Measurements from ENCODE around the gene GPX6.

The GPX6 gene, protein sequence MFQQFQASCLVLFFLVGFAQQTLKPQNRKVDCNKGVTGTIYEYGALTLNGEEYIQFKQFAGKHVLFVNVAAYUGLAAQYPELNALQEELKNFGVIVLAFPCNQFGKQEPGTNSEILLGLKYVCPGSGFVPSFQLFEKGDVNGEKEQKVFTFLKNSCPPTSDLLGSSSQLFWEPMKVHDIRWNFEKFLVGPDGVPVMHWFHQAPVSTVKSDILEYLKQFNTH

GRCh38 chr6:28515676-28516075 is at the start of gene GPX6:
Gene GPX6 (minus strand): TSS chr6:28515793. CDS start chr6:28515743, 50 bp downstream.
- TF ChIP-seq YY1 (IDR thresholded peaks at IDR 0.05; ENCODE audit: low read depth), result no peak
- no peak for TF ChIP-seq REST (IDR thresholded peaks at IDR 0.05; ENCODE audit: low read depth)
- no peak for TF ChIP-seq TEAD4 (IDR thresholded peaks at IDR 0.05)
- TF ChIP-seq ZBTB7A (IDR thresholded peaks at IDR 0.05; ENCODE audit: low read depth), result no peak
- no peak for TF ChIP-seq RAD21 (IDR thresholded peaks at IDR 0.05; ENCODE audit: low read depth)
- no peak for TF ChIP-seq TCF12 (IDR thresholded peaks at IDR 0.05; ENCODE audit: low read depth)
- TF ChIP-seq CREB1 (IDR thresholded peaks at IDR 0.05; ENCODE audit: low read depth), result no peak

DNA sequence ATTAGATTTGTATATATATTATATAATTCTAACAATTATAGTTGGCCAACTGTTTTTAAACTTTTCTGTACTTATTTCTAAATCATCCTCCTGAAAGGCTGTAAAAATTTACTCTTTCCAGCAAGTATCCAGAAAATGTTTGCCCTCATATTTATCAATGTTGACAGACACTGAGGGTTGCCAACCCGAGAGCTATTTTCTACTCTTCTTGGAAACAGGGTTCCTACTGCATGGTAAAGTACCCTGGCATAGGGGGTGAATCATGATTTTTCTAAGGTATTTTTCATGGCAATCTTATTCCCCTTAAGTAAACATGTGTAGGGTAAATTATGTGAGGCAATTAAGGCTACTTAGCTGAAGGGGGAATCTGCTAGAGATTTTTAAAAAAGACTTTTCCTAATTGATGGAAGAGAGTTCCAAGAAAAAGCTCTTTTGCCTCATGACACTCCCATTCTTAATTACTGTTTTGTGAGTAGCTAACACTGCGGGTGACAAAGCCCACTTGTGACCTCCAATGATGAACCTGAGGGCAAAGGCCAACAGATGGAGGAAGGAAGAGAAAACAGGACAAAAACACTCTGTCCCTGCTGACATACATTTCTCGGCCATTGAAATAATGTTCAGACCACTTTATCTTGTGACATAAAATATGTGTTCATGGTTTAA is 48.0 kb upstream of the GPX6 start:
- TF ChIP-seq TAF1 (IDR thresholded peaks at IDR 0.05; ENCODE audit: low read depth) (no peak), EP300 (IDR thresholded peaks at IDR 0.05; ENCODE audit: borderline replicate concordance) (no peak), CEBPB (IDR thresholded peaks at IDR 0.05) (no peak)

- no peak for TF ChIP-seq CREB1 (IDR thresholded peaks at IDR 0.05; ENCODE audit: low read depth)
- TF ChIP-seq RAD21 (IDR thresholded peaks at IDR 0.05; ENCODE audit: low read depth), result no peak
- no peak for TF ChIP-seq EP300 (IDR thresholded peaks at IDR 0.05; ENCODE audit: borderline replicate concordance)
- no peak for TF ChIP-seq FOXM1 (IDR thresholded peaks at IDR 0.05; ENCODE audit: borderline replicate concordance, low read depth)
- TF ChIP-seq REST (IDR thresholded peaks at IDR 0.05; ENCODE audit: low read depth), result no peak
- TF ChIP-seq TEAD4 (IDR thresholded peaks at IDR 0.05), result no peak
- no peak for TF ChIP-seq CEBPB (IDR thresholded peaks at IDR 0.05)
- TF ChIP-seq, protein P1, sequence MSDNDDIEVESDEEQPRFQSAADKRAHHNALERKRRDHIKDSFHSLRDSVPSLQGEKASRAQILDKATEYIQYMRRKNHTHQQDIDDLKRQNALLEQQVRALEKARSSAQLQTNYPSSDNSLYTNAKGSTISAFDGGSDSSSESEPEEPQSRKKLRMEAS (IDR thresholded peaks at IDR 0.05), result no peak
- TF ChIP-seq TAF1 (IDR thresholded peaks at IDR 0.05; ENCODE audit: low read depth), result no peak
- no peak for TF ChIP-seq ZBTB7A (IDR thresholded peaks at IDR 0.05; ENCODE audit: low read depth)
- no peak for TF ChIP-seq YY1 (IDR thresholded peaks at IDR 0.05; ENCODE audit: low read depth)
- TF ChIP-seq, protein P2, sequence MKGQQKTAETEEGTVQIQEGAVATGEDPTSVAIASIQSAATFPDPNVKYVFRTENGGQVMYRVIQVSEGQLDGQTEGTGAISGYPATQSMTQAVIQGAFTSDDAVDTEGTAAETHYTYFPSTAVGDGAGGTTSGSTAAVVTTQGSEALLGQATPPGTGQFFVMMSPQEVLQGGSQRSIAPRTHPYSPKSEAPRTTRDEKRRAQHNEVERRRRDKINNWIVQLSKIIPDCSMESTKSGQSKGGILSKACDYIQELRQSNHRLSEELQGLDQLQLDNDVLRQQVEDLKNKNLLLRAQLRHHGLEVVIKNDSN (IDR thresholded peaks at IDR 0.05), result no peak
- TF ChIP-seq TCF12 (IDR thresholded peaks at IDR 0.05; ENCODE audit: low read depth), result no peak
- TF ChIP-seq NFIC (IDR thresholded peaks at IDR 0.05), result no peak
- TF ChIP-seq EGR1 (IDR thresholded peaks at IDR 0.05), result no peak
These were observed 43.0 kb upstream of the GPX6 start for GRCh38 chr6:28558629-28559028.

DNA sequence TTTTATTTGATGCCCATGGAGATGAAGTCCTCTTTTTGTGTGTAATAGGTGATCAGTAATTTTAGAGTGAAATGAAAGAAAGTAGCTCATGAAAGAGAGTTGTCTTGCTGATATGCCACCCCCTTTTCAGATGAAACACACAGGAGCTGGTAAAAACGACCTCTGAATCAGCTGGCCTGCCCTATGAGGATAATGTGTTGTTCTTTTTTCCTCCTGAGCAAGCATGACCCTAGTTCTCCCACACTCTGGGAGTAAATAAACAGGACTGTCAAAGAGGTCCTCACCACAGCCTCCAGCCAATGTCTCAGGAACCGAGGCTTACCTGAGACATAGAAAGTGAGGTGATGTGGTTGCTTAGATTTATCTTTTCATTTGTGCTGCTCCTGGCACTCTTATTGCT is 39.5 kb upstream of the GPX6 start:
- no peak for TF ChIP-seq EGR1 (IDR thresholded peaks at IDR 0.05)
- TF ChIP-seq NFIC (IDR thresholded peaks at IDR 0.05), result no peak
- no peak for TF ChIP-seq TAF1 (IDR thresholded peaks at IDR 0.05; ENCODE audit: low read depth)
- TF ChIP-seq EP300 (IDR thresholded peaks at IDR 0.05; ENCODE audit: borderline replicate concordance), result no peak
- TF ChIP-seq CEBPB (IDR thresholded peaks at IDR 0.05), result no peak
- no peak for TF ChIP-seq FOXM1 (IDR thresholded peaks at IDR 0.05; ENCODE audit: borderline replicate concordance, low read depth)
- no peak for TF ChIP-seq TCF12 (IDR thresholded peaks at IDR 0.05; ENCODE audit: low read depth)
- no peak for TF ChIP-seq TEAD4 (IDR thresholded peaks at IDR 0.05)
- TF ChIP-seq ZBTB7A (IDR thresholded peaks at IDR 0.05; ENCODE audit: low read depth), result no peak
- TF ChIP-seq, protein P1 (IDR thresholded peaks at IDR 0.05), result no peak
- TF ChIP-seq YY1 (IDR thresholded peaks at IDR 0.05; ENCODE audit: low read depth), result no peak
- TF ChIP-seq, protein P2 (IDR thresholded peaks at IDR 0.05), result no peak
- TF ChIP-seq RAD21 (IDR thresholded peaks at IDR 0.05; ENCODE audit: low read depth), result no peak
- no peak for TF ChIP-seq REST (IDR thresholded peaks at IDR 0.05; ENCODE audit: low read depth)
- TF ChIP-seq CREB1 (IDR thresholded peaks at IDR 0.05; ENCODE audit: low read depth), result no peak

Measured in Ishikawa (cell line).